Fibroblast of skin of left quadriceps (primary cell): ENCODE results near the gene NUMBL.
A peak's percentile ranks its signal among the peaks of the same experiment; 100 is the strongest.
"Not testable (repeated sequence)": the region's sequence is repeated elsewhere in the genome, so short reads cannot be mapped to it uniquely, and the experiment has no call there.

ENCODE experiments used
- DNase-seq, 2 experiments: peaks; one replicate each; pipeline ENCODE4 v3.0.0-alpha.2; 2013; ENCODE audit warnings: low read depth in 2 of 2

NUMBL gene

GRCh38 chr19:40663695-40664692 is 26.5 kb downstream of the NUMBL start:
- DNase-seq, result no peak

GRCh38 chr19:40662925-40663694 is 27.3 kb downstream of the NUMBL start:
- DNase-seq, result peak; percentile 54 to 56

- DNase-seq, result no peak
Measured at GRCh38 chr19:40661616-40662015, 28.8 kb downstream of the NUMBL start.

- no peak for DNase-seq
Measured at GRCh38 chr19:40659566-40659965, 30.9 kb downstream of the NUMBL start.

GRCh38 chr19:40659116-40659515 is 31.3 kb downstream of the NUMBL start:
- no peak for DNase-seq

GRCh38 chr19:40658031-40658430 is 32.4 kb downstream of the NUMBL start:
- DNase-seq, result no peak

GRCh38 chr19:40655684-40656083 is 34.8 kb downstream of the NUMBL start:
- not testable (repeated sequence) for DNase-seq

GRCh38 chr19:40652303-40652702 is 38.1 kb downstream of the NUMBL start:
- DNase-seq, result not testable (repeated sequence)

GRCh38 chr19:40650749-40651305 is 39.6 kb downstream of the NUMBL start:
- no peak for DNase-seq

- not testable (repeated sequence) for DNase-seq
Measured at GRCh38 chr19:40649903-40650675, 40.4 kb downstream of the NUMBL start.

GRCh38 chr19:40646743-40647254 is 43.7 kb downstream of the NUMBL start:
- no peak for DNase-seq

GRCh38 chr19:40642757-40643305 is 47.6 kb downstream of the NUMBL start:
- peak in 1 of 2 experiments; percentile 26 for DNase-seq

- no peak for DNase-seq
Measured at GRCh38 chr19:40642051-40642706, 48.3 kb downstream of the NUMBL start.

- DNase-seq, result no peak
Measured at GRCh38 chr19:40641281-40641680, 49.2 kb downstream of the NUMBL start.

- DNase-seq, result no peak
Measured at GRCh38 chr19:40640744-40641143, 49.7 kb downstream of the NUMBL start.

- no peak for DNase-seq
Measured at GRCh38 chr19:40639638-40639982, 50.8 kb downstream of the NUMBL start.

- DNase-seq, result no peak
Measured at GRCh38 chr19:40638327-40638726, 52.1 kb downstream of the NUMBL start.

GRCh38 chr19:40633207-40633606 is 57.2 kb downstream of the NUMBL start:
- no peak for DNase-seq

- no peak for DNase-seq
Measured at GRCh38 chr19:40632311-40633036, 58.0 kb downstream of the NUMBL start.
